SK-N-SH treated with all-trans-retinoic acid at 6 μM for 48 hours (cell line): ENCODE measurements around the gene TMEM209.

Experiments
- ESRRG ChIP-seq: fragments of 250-450 bp; sonication (Bioruptor Pico); IDR thresholded peaks from 2 replicates; pipeline ENCODE4 v1.6.1; 2021; ENCODE audit warnings: mild to moderate bottlenecking
- GLIS3 ChIP-seq: fragments of 250-450 bp; sonication (Bioruptor Pico); IDR thresholded peaks from 2 replicates; pipeline ENCODE4 v1.5.0; 2020; ENCODE audit warnings: mild to moderate bottlenecking, moderate library complexity
- PATZ1 ChIP-seq: fragments of 250-450 bp; sonication (Bioruptor Pico); IDR thresholded peaks from 2 replicates; pipeline ENCODE4 v1.8.0; 2020; ENCODE audit warnings: mild to moderate bottlenecking, moderate library complexity, borderline replicate concordance
- SNAI2 ChIP-seq: fragments of 250-450 bp; sonication (Bioruptor Pico); IDR thresholded peaks from 2 replicates; pipeline ENCODE4 v1.5.0; 2020; ENCODE audit warnings: mild to moderate bottlenecking, moderate library complexity
- ZFP30 ChIP-seq: fragments of 450-650 bp; formaldehyde crosslinking; IDR thresholded peaks from 2 replicates; pipeline ENCODE4 v1.5.0; 2022; ENCODE audit warnings: mild to moderate bottlenecking, moderate library complexity

- TF ChIP-seq ZFP30 (CRISPR knock-in tag) (no peak), PATZ1 (CRISPR knock-in tag) (no peak), GLIS3 (no peak), ESRRG (CRISPR knock-in tag) (no peak), SNAI2 (CRISPR knock-in tag) (no peak)
Observed at GRCh38 chr7:130143334-130143732, 61.9 kb downstream of the TMEM209 start.
